Stimulated activated CD8-positive, alpha-beta memory T cell treated with anti-CD3 and anti-CD28 coated beads, Interleukin-15, amount 100 ng/mL, for 4 hours (primary cell): ENCODE measurements around the gene ZC3HAV1L.
"Not testable (repeated sequence)": the region's sequence is repeated elsewhere in the genome, so short reads cannot be mapped to it uniquely, and the experiment has no call there.

ENCODE experiments used
- DNase-seq, 2 donors: peaks; one replicate each; pipeline ENCODE4 v3.0.0-alpha.2; 2020; ENCODE audit warnings: low read depth in 2 of 2

Gene ZC3HAV1L

DNA sequence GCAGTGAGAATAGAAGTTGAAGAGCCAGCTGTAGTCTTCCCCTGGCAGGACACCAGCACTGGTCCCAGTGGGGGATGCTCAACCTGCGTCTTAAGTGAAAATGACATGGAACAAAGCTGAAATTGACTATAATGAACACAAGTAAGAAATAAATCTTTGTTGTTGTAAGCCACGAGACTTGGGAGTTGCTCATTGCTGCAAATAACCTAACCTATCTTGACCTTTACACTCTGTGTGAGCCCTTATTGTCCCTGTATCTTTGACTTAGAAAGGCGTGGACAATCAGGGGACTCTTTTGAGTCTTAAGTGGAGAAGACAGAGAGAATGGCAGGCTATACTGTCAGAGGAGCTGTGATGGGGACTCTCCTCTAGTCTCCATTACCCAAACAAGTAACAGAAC, 16.9 kb downstream of the ZC3HAV1L start:
- DNase-seq: no peak

DNA sequence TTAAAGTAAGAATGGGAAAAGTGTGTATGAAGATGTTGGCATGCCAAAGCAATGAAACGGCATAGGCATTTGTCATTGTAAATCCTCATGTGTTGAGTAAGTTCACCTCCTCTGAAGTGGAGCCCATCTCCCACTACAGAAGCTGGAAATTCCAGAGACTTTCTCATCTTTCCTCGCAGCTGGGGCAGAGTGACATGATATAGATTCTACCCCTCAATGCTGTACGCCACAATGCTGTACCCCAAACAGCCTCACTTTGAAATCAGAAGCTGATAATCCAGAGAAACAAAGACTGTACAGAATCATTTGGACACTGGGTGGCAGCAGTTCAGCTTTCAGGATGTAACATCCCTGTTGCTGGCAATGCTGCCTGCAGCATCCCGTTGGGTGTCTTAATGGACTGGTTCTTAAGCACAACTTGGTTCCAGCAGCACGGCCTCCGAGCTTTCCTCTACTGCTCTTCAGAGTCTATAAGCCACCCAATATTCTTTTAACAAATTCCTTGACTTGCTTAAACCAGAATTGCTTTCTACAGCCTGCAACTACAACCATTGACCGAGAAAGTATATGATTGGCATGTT, 18.8 kb downstream of the ZC3HAV1L start:
- peak in 1 of 2 donors; percentile 13 for DNase-seq

DNA sequence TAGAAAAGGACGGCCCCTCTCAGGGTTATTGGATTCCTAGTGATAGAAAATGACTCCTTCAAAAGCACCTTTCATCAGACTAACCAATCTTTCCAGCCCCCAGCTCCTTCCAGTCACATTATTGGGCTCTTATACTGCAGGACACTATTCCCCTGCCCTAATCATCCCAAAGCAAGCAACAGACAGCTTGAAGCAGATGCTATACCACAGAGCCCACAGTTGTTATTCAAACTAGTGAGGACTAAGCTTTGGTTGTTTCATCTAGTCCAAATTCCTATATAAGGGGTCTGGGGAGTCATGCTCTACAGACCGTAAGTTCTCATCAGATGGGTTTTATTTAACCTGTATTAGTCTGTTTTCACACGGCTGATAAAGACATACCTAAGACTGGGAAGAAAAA, 24.5 kb downstream of the ZC3HAV1L start:
- DNase-seq: no peak

DNA sequence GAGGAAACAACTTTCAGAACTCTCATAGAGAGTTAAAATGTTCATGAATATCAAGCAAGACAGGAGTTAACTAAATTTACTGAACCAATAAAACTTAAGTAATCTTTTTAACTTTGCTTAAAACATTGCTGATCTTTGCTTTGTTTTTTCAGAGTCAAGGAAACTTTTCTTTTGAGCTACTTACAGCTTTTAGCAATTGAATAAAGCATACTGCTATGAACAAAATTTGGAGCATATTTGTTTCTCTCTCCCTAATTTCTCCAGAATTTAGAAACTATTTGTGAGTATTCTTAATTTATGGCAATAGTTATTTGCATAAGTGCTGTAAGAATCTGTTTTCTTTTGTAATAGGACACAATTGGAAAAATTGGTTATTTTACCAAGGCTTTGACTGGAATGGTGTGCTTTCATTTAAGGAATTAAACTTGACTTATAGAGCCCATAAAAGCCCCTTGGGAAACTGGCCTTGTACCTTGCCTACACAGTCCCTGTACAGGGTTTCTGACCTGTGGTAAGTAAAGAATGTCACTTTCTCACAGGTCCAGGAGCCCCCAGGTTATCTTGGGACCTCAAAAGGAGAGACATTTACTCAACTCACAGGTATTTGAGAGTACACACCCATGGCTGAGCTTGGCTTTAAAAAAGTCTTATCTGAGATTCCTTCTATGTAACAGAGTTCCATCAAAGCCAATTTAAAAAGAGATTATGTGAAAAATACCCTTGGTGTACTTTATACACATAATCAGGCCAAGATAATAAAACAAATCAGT, 31.3 kb downstream of the ZC3HAV1L start:
- DNase-seq: no peak

DNA sequence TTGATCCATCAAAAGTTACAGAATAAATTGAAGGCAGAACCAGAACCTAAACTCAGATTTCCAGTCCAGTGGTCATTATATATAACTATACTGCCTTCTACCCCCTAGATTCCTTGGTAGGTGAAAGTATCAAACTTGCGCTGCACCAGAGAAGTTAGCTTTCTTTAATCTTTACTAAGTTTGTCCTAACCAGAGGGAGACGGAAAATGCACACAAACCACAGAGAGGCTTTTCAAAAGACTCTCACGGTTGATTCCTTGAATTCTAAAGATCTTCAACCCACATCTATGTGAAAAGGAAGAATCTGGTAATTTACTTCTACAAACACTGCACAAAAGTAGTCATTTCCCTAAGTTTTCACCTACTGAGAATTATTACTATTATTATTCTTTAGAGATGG, 36.4 kb downstream of the ZC3HAV1L start:
- no peak for DNase-seq

DNA sequence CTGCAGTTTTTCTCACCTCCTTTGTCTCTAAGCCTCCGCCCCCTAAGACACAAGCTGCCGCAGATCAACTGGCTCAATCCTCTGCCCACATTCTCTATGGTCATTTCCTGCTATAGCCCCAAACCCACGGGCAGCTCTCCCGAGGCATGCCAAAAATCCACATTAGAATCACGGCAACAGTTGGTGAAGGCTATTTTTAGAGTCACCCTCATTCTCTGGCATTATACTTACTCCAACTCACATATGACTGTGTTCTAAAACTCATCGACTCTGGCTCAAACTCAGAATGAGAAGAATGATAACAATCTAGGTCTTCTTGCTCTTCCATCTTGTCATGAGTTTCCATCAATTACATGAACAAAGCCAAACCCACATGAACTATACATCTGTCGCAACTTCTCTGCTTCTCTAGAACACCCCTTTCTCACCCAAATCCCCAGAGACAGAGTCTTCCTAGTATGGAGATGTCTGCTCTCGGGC, 43.8 kb downstream of the ZC3HAV1L start:
- no peak for DNase-seq

DNA sequence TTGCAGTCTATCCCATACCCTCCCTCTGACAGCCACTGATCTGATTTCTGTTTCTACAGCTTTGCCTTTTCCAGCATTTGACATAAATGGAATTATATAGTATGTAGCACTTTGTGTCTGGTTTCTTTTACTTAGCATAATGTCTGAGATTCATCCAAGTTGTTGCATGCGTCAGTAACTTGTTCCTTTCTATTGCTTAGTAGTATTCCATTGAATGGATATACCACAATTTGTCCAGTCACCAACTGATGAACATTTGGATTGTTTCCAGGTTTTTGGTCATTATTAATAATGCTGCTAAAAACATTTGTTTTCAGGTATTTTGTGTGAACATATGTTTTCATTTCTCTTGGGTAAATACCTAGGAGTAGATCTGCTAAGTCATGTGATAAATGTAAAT, 48.2 kb downstream of the ZC3HAV1L start:
- no peak for DNase-seq

DNA sequence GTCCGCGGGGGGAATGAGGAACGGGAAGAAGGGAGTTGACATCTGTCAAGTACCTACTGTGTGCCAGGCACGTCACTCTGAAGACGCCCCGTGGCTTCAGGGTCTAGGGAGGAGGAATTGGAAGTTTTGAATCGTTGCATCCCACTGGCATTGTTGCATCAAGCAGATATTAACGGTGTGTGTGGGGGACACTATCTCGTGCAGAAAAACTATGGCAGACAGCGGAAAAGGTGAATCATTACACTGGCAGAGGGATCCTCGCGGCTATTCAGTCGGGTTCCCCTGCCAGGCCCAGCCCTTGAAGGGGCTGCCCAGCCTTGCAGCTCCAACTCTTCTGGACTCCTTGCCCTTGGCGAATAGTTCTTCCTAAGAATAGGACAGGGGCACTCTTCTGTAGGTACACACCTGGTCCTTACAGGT, 53.6 kb downstream of the ZC3HAV1L start:
- DNase-seq: no peak

DNA sequence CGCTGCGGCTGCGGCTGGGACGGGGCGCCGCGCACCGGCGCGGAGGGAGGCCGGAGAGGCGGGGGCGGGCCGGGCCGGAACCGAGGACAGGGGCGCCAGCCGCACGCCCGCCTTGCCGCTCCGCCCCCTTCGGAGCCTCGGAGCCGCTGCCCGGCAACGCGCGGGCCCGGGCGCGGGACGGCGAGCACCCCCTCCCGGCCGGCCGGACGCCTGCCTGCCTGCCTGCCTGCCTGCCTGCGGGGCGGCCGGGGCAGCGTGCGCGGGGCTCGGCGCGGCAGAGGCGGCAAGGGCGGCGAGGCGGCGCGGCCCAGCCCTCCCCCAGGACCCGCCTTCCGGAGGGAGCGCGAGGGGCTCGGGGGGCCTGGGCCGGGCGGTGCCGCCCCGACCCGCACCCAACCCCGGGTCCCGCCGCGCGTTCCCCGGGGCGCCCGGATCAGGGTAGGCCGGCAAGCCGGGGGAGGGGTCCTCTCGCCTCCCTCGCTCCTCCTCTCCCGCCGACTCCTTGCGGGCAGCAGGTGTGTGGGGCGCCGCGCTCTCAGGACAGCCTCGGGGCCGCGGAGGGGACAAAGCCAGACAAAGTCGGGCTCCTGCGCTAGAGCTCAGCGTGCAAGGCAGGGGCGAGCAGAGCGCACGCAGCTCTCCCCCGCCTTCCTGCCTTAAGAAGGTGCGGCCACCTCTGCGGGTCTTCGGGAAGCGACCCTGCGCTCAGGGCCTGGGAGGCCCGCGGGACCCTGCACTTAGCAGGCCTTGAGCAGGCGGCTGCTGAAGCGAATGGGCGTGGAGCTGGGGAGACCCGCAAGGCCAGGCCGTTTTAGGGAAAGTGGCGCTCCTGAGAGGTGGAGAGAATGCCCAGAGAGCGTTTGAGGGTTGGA, 54.3 kb downstream of the ZC3HAV1L start, which contains the start of gene KIAA1549:
Gene KIAA1549 (minus strand): TSS at position 58 of the 872 bp plus-strand sequence. CDS start 120 bp downstream, outside the sequence.
- peak in 1 of 2 donors; percentile 17 for DNase-seq

DNA sequence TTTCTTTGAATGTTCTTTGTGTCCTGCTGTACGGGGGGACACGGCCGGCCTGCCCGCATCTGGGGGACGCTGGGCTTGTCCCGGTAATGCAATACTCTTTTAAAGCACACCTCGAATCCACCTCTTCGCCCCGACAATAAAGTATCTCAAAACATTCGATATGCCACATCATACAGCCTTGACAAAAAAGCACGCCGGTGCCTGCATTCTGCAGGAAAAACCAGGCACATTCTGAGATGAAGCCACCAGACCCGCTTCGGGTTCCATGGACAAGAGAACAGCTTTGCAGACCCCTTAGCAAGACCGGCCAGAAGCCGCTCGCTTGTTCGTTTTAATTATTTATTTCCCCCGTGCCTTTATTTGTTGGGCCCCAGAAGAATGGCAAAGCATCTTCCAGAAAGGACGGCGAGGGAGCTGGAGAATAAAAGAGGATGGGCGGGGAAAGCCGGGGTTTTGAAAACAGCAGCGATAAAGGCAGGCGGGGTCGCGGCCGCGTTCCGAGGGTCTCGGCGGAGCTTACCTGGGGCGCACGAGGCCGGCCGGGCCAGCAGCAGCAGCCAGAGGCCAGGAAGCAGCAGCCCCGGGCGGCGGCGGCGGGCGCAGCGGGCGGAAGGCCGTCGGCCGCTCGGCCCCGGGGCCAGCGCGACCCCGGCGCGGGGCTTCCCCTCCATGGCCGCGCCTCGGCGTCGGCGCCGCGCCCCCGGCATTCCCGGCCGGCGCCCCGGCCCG, 55.1 kb downstream of the ZC3HAV1L start:
- DNase-seq: no peak

DNA sequence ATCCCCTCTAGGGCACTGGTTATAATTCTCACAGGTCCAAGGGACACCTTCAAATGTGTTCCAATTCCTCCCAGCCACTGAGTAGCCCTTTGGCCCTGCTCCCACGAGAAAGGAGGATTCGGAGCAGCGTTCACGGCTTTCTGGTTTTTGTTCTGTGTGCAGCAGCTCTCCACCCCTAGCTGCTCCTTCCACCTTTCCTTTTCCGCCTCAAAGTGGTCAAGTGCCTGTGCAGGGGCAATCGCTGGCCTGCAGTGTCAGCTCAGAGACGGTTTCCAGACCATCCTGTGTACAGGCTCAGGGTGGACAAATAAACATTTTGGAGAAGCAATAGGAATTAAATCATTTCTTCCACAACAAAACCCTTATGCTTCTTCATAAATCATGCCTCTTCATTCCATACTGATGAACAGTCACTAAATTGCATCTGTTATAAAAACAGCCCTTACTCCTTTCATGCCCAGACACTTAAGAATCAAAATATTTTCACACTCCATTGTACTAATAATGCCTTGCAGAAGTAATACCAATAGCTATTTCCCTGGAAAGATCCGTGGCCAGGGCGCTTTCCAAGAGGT, 55.8 kb downstream of the ZC3HAV1L start:
- no peak for DNase-seq

DNA sequence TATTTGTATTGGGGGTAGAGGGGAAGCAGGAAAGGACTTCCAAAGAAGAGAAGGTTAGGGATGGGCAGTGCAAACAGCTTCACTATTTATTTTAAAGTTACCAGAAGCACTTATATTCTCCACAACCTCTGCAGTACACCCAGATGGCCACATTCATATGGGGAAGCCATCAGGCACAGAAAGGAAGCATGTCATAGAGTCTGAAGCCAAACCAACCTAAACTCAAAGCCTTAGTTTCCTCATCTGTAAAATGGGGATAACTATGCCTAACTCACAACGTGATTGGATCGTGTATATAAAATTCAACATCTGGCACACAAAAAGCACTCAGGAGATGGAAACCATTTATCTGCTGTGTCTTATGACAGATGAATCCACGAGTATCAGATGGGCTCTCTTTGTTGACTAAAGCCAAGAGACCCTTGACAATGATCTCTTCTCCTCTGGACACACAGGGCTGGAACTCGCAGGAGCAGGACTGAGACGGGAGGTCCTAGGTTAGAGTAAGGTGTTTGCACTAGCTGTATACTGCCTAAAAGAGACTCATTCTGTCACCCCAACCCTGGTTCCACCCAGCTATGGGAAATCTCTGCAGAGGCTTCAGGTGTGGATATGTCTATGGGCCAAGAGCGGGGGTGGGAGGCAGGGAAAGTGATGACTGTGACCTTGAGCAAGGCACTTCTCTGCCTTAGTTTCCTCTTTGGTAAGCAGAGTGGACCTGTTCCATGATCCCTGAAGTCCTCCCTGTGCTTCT, 56.4 kb downstream of the ZC3HAV1L start:
- no peak for DNase-seq

DNA sequence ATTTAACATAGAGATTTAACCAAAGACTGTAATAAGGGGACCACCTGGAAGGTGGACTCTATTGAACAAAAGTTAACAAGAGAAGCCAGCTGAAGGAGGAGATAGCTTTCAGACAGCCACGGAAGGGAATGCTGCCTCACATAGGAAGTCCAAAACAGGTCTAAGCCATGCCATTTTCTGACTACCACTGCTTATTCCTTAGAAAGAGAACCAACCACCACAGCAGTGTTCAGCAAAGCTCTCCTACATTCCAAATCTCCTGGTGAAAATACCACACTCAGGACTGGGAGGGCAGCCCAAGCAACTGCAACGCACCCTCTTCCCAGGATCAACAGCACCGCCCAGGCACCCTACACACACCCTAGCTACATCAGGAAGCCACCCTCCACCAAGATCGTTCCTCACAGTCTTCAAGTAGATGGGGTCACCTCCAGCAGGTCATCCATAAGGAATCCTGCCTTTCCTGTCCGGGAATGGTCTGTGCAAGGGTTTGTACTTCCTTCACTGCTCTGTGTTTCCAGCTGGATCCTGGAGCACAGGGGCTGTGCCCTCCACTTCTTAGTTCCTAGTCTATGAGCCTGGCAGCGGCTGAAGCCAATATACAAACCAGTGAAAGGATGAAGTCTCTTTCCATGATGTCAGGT, 57.2 kb downstream of the ZC3HAV1L start:
- DNase-seq: no peak

DNA sequence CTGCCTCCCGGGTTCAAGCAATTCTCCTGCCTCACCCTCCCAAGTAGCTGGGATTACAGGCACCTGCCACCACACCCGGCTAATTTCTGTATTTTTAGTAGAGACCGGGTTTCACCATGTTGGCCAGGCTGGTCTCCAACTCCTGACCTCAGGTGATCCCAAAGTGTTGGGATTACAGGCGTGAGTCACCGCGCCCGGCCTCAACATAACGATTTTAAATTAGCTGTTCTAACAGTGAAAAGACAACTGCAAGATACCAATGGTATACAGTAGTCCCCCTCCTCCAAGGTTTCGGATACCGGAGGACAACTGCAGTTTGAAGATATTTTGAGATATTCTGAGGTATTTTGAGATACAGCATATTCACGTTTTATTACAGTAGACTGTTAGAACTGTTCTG, 59.7 kb downstream of the ZC3HAV1L start:
- not testable (repeated sequence) for DNase-seq
